ENCODE data around the gene AGO1.

AGO1 gene

DNA sequence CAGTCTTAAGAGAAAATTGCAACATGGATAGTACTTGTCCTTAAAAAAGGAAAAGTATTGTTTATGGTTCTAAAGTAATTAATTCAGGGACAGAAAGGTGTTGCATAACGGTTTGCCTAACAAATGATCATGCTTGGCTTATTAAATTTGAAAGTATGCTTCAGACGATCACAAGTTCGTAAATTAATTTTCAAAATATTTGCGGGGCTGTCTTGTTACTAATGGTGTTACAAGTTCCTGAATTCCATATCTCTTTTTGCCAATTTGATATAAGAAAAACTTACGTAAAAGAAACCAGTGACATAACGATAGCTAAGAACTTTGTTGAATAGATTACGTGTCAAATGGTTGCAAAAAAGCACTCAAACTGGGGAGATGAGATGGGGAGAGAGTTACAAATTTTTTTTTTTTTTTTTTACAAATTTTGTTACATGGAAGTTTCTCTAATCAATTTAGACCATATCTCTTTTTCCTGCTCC, 49.2 kb downstream of the AGO1 start:
- no peak for TF ChIP-seq EZH2phosphoT487 (IDR thresholded peaks at IDR 0.05; ENCODE audit: borderline replicate concordance)
- TF ChIP-seq, protein P1, sequence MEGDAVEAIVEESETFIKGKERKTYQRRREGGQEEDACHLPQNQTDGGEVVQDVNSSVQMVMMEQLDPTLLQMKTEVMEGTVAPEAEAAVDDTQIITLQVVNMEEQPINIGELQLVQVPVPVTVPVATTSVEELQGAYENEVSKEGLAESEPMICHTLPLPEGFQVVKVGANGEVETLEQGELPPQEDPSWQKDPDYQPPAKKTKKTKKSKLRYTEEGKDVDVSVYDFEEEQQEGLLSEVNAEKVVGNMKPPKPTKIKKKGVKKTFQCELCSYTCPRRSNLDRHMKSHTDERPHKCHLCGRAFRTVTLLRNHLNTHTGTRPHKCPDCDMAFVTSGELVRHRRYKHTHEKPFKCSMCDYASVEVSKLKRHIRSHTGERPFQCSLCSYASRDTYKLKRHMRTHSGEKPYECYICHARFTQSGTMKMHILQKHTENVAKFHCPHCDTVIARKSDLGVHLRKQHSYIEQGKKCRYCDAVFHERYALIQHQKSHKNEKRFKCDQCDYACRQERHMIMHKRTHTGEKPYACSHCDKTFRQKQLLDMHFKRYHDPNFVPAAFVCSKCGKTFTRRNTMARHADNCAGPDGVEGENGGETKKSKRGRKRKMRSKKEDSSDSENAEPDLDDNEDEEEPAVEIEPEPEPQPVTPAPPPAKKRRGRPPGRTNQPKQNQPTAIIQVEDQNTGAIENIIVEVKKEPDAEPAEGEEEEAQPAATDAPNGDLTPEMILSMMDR (conservative IDR thresholded peaks at IDR 0.05; ENCODE audit: low read length): no peak
- no peak overlapping the region for H2AFZ ChIP-seq (ENCODE audit: low read length)
- H3K4me2 ChIP-seq (ENCODE audit: low read depth, low read length, poor library complexity, severe bottlenecking): peak overlapping the region; percentile 92
- no peaks in the 10 kb centered on the region for H3K9me2 ChIP-seq (replicated peaks; ENCODE audit: low read depth, low read length)
- no peaks in the 10 kb centered on the region for H3K27me3 ChIP-seq (ENCODE audit: insufficient read depth, low read length, poor library complexity, severe bottlenecking)
- H3K4me3 ChIP-seq (ENCODE audit: low read length, poor library complexity, severe bottlenecking): peak overlapping the region; percentile 81
- no peaks in the 10 kb centered on the region for H3F3A ChIP-seq (ENCODE audit: low read depth)
- no peaks in the 10 kb centered on the region for H3K9me3 ChIP-seq (ENCODE audit: insufficient read depth, low read depth, low read length)
- peak overlapping the region; percentile 79 for H3K9ac ChIP-seq (ENCODE audit: low read depth, low read length, poor library complexity, severe bottlenecking)
- peaks cover 68% of the 10 kb centered on the region for H3K79me2 ChIP-seq (ENCODE audit: insufficient read depth, low read length)
- H4K20me1 ChIP-seq (ENCODE audit: insufficient read depth, low read length, poor library complexity, severe bottlenecking): peaks cover 44% of the 10 kb centered on the region
- no peaks in the 10 kb centered on the region for H3K36me3 ChIP-seq (ENCODE audit: insufficient read depth, low read length)
- H3K4me1 ChIP-seq (ENCODE audit: insufficient read depth, low read length, poor library complexity, severe bottlenecking): peaks cover 51% of the 10 kb centered on the region

DNA sequence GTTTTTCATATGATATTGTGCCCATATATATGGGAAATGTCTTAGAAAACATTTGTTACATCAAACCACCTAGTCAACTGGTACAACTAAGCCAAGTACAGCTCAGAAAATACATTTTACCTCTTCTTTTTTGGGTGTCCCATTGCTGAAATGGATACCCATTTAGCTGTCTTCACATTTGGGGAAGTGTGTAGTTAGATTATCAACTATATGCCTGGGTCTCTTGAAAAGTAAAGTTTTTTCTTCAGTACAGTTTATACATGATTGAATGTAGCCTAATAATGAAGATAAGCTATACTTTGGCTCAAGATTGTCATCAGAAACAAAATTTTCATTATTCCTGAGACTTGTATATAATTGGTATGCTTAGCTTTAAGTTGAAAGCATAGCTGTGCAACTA, 49.9 kb downstream of the AGO1 start:
- no peaks in the 10 kb centered on the region for H3K9me3 ChIP-seq (ENCODE audit: insufficient read depth, low read depth, low read length)
- no peaks in the 10 kb centered on the region for H3K9me2 ChIP-seq (replicated peaks; ENCODE audit: low read depth, low read length)
- TF ChIP-seq, protein P1 (conservative IDR thresholded peaks at IDR 0.05; ENCODE audit: low read length): no peak
- no peak for TF ChIP-seq EZH2phosphoT487 (IDR thresholded peaks at IDR 0.05; ENCODE audit: borderline replicate concordance)
- H3K9ac ChIP-seq (ENCODE audit: low read depth, low read length, poor library complexity, severe bottlenecking): peak overlapping the region; percentile 79
- H3K4me2 ChIP-seq (ENCODE audit: low read depth, low read length, poor library complexity, severe bottlenecking): peak overlapping the region; percentile 92
- H2AFZ ChIP-seq (ENCODE audit: low read length): no peak overlapping the region
- H3K79me2 ChIP-seq (ENCODE audit: insufficient read depth, low read length): peaks cover 75% of the 10 kb centered on the region
- H3K4me3 ChIP-seq (ENCODE audit: low read length, poor library complexity, severe bottlenecking): peak overlapping the region; percentile 81
- H3K36me3 ChIP-seq (ENCODE audit: insufficient read depth, low read length): no peaks in the 10 kb centered on the region
- no peaks in the 10 kb centered on the region for H3K27me3 ChIP-seq (ENCODE audit: insufficient read depth, low read length, poor library complexity, severe bottlenecking)
- H3F3A ChIP-seq (ENCODE audit: low read depth): no peaks in the 10 kb centered on the region
- peaks cover 48% of the 10 kb centered on the region for H4K20me1 ChIP-seq (ENCODE audit: insufficient read depth, low read length, poor library complexity, severe bottlenecking)
- H3K4me1 ChIP-seq (ENCODE audit: insufficient read depth, low read length, poor library complexity, severe bottlenecking): peaks cover 51% of the 10 kb centered on the region

DNA sequence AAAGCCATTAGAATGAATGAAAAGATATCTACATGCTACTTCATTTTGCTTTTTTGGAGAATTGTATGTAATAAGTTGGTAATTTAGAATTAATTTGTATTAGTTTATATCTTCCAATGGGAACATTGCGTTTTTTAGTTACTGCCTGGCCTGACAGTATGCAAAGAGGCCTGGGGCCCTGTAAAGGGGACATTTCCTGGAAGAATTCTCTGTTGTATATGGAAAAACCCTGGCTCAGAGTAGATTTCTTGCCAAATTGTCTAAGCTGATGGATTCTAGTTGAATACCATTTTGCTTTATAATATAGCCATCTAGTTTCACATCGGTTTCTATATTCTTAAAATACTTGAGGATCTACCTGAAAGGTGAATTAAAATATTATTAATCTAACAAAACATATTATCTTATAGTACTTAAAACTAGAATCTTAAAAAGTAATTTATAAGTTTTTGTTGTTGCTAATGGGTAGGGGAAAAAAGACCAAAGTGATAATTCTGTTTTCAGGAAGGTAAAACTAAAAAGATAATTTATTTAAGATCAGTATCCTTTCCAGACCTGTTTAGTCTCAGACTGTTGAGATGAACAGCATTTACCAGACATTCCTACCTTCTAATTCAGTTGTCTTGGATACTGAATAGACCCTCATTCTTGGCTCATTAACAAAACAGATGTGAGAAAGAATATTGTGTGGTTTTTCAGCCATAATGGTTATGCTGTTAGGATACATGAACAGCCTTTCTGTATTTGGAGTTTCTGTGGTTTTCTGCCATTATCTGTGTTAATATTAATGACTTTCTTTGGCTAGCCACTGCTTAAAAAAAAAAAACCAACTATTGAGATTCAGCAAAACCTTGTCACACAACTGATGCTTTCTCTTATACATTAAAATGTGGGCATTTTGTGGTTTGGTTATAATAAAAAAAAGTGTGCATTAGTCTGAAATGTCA, 52.7 kb downstream of the AGO1 start:
- no peaks in the 10 kb centered on the region for H3K9me3 ChIP-seq (ENCODE audit: insufficient read depth, low read depth, low read length)
- no peaks in the 10 kb centered on the region for H3K36me3 ChIP-seq (ENCODE audit: insufficient read depth, low read length)
- peaks cover 46% of the 10 kb centered on the region for H3K4me1 ChIP-seq (ENCODE audit: insufficient read depth, low read length, poor library complexity, severe bottlenecking)
- H4K20me1 ChIP-seq (ENCODE audit: insufficient read depth, low read length, poor library complexity, severe bottlenecking): peaks cover 62% of the 10 kb centered on the region
- H3K4me2 ChIP-seq (ENCODE audit: low read depth, low read length, poor library complexity, severe bottlenecking): peak overlapping the region; percentile 49
- no peak overlapping the region for H2AFZ ChIP-seq (ENCODE audit: low read length)
- TF ChIP-seq, protein P1 (conservative IDR thresholded peaks at IDR 0.05; ENCODE audit: low read length): no peak
- TF ChIP-seq EZH2phosphoT487 (IDR thresholded peaks at IDR 0.05; ENCODE audit: borderline replicate concordance): no peak
- H3K9me2 ChIP-seq (replicated peaks; ENCODE audit: low read depth, low read length): no peaks in the 10 kb centered on the region
- H3K79me2 ChIP-seq (ENCODE audit: insufficient read depth, low read length): peaks cover 94% of the 10 kb centered on the region
- peak overlapping the region; percentile 34 for H3K9ac ChIP-seq (ENCODE audit: low read depth, low read length, poor library complexity, severe bottlenecking)
- no peaks in the 10 kb centered on the region for H3F3A ChIP-seq (ENCODE audit: low read depth)
- peak overlapping the region; percentile 43 for H3K4me3 ChIP-seq (ENCODE audit: low read length, poor library complexity, severe bottlenecking)
- H3K27me3 ChIP-seq (ENCODE audit: insufficient read depth, low read length, poor library complexity, severe bottlenecking): no peaks in the 10 kb centered on the region

Measured in Loucy (cell line).